ENCODE results near the gene PEA15. TPM values are rescaled to one million over a fixed set of nuclear protein-coding genes. Genes with fewer than 3 reads are reported as not detected.

Gene PEA15
- total and polyA plus RNA-seq, 7 donors = 51.2 to 232 (median 95.9) TPM

- ATAC-seq = peak in 1 of 4 donors; percentile 27
- H3K4me1 ChIP-seq = peaks cover 45% of the 10 kb centered on the region
- no peaks in the 10 kb centered on the region for H3K27me3 ChIP-seq (ENCODE audit: insufficient read depth in 3 of 3, low read length in 2 of 3)
- peak overlapping the region; percentile 88 for H3K27ac ChIP-seq
- WGBS, 3 donors = 23 to 41% (median 28%) methylated on average over 3 of the region's 3 CpGs
- H3K9me3 ChIP-seq = no peaks in the 10 kb centered on the region
- H3K4me3 ChIP-seq = peak overlapping the region; percentile 75
- intact Hi-C loops (cut with DNase I) = loop anchor here (2.0 to 5.0 kb wide), 4 partner anchors 27 to 99 kb away; partner anchors contain the start of gene ATP1A2 (in 1 of the 2)
- peaks cover 0 to 24% of the 10 kb centered on the region in 2 donors for H3K36me3 ChIP-seq (ENCODE audit: insufficient read depth in 1 of 2, low read depth in 1 of 2)
- no peak for DNase-seq
- TF ChIP-seq CTCF (IDR thresholded peaks at IDR 0.05) = no peak
Observed at GRCh38 chr1:160191756-160192155, 13.4 kb upstream of the PEA15 start.

GRCh38 chr1:160192234-160192633, 12.9 kb upstream of the PEA15 start:
- Histone ChIP-seq H3K36me3 (ENCODE audit: insufficient read depth in 1 of 2, low read depth in 1 of 2) (peaks cover 0 to 29% of the 10 kb centered on the region in 2 donors), H3K27me3 (ENCODE audit: insufficient read depth in 3 of 3, low read length in 2 of 3) (no peaks in the 10 kb centered on the region), H3K4me3 (peak overlapping the region; percentile 75), H3K4me1 (peaks cover 47% of the 10 kb centered on the region), H3K9me3 (no peaks in the 10 kb centered on the region), H3K27ac (peak overlapping the region; percentile 88)
- intact Hi-C loops (cut with DNase I) = loop anchor here (2.0 to 5.0 kb wide), 4 partner anchors 27 to 99 kb away; partner anchors contain the start of gene ATP1A2 (in 1 of the 2)
- TF ChIP-seq CTCF (IDR thresholded peaks at IDR 0.05) = no peak
- DNase-seq (no peak), ATAC-seq (no peak)

- Histone ChIP-seq H3K27ac (peak overlapping the region; percentile 88), H3K36me3 (ENCODE audit: insufficient read depth in 1 of 2, low read depth in 1 of 2) (peaks cover 0 to 39% of the 10 kb centered on the region in 2 donors), H3K4me1 (peaks cover 41% of the 10 kb centered on the region), H3K27me3 (ENCODE audit: insufficient read depth in 3 of 3, low read length in 2 of 3) (no peaks in the 10 kb centered on the region), H3K9me3 (no peaks in the 10 kb centered on the region), H3K4me3 (peak overlapping the region; percentile 75)
- peak; percentile 97 for TF ChIP-seq CTCF (IDR thresholded peaks at IDR 0.05)
- 6 to 16% (median 10%) methylated on average over 16 of the region's 16 CpGs for WGBS, 3 donors
- intact Hi-C loops (cut with DNase I) = loop anchor here (1.0 to 5.0 kb wide), 5 partner anchors 26 to 98 kb away; partner anchors contain the start of gene ATP1A2 (in 1 of the 2)
- ATAC-seq (peak; percentile 74 to 85 (median 81)), DNase-seq (peak; percentile 86 to 94)
Observed at GRCh38 chr1:160193091-160193819, 11.9 kb upstream of the PEA15 start.

- Histone ChIP-seq H3K27ac (peak overlapping the region; percentile 88), H3K36me3 (ENCODE audit: insufficient read depth in 1 of 2, low read depth in 1 of 2) (peaks cover 0 to 48% of the 10 kb centered on the region in 2 donors), H3K27me3 (ENCODE audit: insufficient read depth in 3 of 3, low read length in 2 of 3) (no peaks in the 10 kb centered on the region), H3K9me3 (no peaks in the 10 kb centered on the region), H3K4me3 (peak overlapping the region; percentile 75), H3K4me1 (peaks cover 33% of the 10 kb centered on the region)
- ATAC-seq (no peak), DNase-seq (no peak)
- intact Hi-C loops (cut with DNase I) = loop anchor here (1.0 to 5.0 kb wide), 5 partner anchors 25 to 97 kb away; partner anchors contain the start of gene ATP1A2 (in 1 of the 2)
- TF ChIP-seq CTCF (IDR thresholded peaks at IDR 0.05) = no peak
- 69 to 90% (median 74%) methylated on average over 9 of the region's 9 CpGs for WGBS, 3 donors
Observed at GRCh38 chr1:160193832-160194736, 11.1 kb upstream of the PEA15 start.
